Measurements from ENCODE around the gene MAGEB17. TPM values are rescaled to one million over a fixed set of nuclear protein-coding genes. Genes with fewer than 3 reads are reported as not detected.
"Not testable (repeated sequence)": the region's sequence is repeated elsewhere in the genome, so short reads cannot be mapped to it uniquely, and the experiment has no call there.

Gene MAGEB17
- total and polyA plus RNA-seq, 8 donors, result 0.08 TPM; not detected in 7

DNA sequence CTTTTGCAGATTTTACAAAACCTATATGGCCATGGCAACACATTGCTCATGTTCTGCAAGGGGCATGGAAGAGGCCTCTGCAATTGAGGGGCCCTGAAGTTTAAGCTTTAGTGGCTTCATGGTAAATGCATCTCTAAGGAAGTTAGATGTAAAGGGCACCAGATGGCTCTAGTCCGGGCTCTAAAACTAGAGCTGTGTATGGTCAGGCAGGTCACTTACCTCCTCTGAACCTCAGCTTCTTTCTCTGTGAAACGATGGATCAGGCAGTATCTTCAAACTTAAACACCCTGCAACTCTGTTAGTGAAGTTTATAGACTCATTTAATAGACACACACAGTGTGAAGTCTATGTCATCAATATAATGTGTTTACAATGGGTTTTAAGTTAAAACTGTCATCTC lies 10.0 kb downstream of the MAGEB17 start:
- TF ChIP-seq EP300 (IDR thresholded peaks at IDR 0.05) (no peak), POLR2AphosphoS5 (IDR thresholded peaks at IDR 0.05) (no peak), POLR2A (IDR thresholded peaks at IDR 0.05) (no peak)
- TF ChIP-seq, protein P1, sequence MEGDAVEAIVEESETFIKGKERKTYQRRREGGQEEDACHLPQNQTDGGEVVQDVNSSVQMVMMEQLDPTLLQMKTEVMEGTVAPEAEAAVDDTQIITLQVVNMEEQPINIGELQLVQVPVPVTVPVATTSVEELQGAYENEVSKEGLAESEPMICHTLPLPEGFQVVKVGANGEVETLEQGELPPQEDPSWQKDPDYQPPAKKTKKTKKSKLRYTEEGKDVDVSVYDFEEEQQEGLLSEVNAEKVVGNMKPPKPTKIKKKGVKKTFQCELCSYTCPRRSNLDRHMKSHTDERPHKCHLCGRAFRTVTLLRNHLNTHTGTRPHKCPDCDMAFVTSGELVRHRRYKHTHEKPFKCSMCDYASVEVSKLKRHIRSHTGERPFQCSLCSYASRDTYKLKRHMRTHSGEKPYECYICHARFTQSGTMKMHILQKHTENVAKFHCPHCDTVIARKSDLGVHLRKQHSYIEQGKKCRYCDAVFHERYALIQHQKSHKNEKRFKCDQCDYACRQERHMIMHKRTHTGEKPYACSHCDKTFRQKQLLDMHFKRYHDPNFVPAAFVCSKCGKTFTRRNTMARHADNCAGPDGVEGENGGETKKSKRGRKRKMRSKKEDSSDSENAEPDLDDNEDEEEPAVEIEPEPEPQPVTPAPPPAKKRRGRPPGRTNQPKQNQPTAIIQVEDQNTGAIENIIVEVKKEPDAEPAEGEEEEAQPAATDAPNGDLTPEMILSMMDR (IDR thresholded peaks at IDR 0.05), result no peak
- H3K4me3 ChIP-seq, result no peak overlapping the region
- no peak for DNase-seq
- H3K4me1 ChIP-seq, result no peaks in the 10 kb centered on the region
- no peak overlapping the region for H3K27ac ChIP-seq
- H3K9me3 ChIP-seq, result no peaks in the 10 kb centered on the region
- 34 to 57% (median 41%) methylated on average over 2 of the region's 2 CpGs for WGBS, 5 donors
- no peaks in the 10 kb centered on the region for H3K36me3 ChIP-seq
- H3K27me3 ChIP-seq, result no peaks in the 10 kb centered on the region
- intact Hi-C loops (cut with DNase I; ENCODE audit: low total_unique reads), result no loop called here

DNA sequence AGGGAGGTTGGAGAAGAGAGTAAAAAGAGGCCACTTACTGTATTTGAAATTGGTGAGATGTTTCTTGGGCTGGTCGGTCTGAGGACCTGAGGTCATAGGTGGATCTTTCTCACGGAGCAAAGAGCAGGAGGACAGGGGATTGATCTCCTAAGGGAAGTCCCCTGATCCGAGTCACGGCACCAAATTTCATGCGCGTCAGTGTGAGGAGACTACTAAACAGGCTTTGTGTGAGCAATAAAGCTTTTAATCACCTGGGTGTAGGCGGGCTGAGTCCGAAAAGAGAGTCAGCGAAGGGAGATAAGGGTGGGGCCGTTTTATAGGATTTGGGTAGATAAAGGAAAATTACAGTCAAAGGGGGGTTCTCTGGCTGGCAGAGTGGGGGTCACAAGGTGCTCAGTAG lies 16.6 kb downstream of the MAGEB17 start:
- H3K4me3 ChIP-seq; intact Hi-C loops (cut with DNase I; ENCODE audit: low total_unique reads); H3K27me3 ChIP-seq; H3K36me3 ChIP-seq; H3K4me1 ChIP-seq; H3K27ac ChIP-seq; H3K9me3 ChIP-seq; DNase-seq: not testable (repeated sequence)
- WGBS, 5 donors, result 65 to 84% (median 78%) methylated on average over 8 to 10 of the region's 10 CpGs

DNA sequence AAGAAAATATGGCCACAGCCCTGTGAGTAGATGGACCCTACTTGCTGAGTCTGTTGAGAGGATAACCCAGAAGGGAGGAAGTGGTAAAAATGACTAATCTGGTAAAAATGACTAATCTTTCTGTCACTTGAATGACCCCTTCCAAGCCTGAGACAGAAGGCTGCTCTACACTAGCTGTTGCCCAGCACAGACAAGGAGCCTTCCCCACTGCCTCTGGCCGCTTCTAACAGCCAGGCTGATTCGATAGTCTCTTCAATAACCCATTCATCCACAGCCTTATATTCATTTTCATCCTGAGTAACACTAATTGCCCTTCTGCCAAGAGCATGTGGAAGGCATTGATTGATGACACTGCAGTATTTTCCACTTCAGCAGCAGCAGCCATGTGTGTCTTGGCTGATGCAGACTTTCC lies 18.4 kb downstream of the MAGEB17 start:
- peak in 1 of 2 donors; percentile 30 for DNase-seq
- Histone ChIP-seq H3K4me3 (no peak overlapping the region), H3K9me3 (no peaks in the 10 kb centered on the region), H3K27me3 (no peaks in the 10 kb centered on the region), H3K36me3 (no peaks in the 10 kb centered on the region), H3K27ac (no peak overlapping the region), H3K4me1 (no peaks in the 10 kb centered on the region)
- 55 to 86% (median 63%) methylated on average over 2 of the region's 2 CpGs for WGBS, 5 donors
- TF ChIP-seq POLR2A (IDR thresholded peaks at IDR 0.05) (no peak), POLR2AphosphoS5 (IDR thresholded peaks at IDR 0.05) (no peak), EP300 (IDR thresholded peaks at IDR 0.05) (no peak)
- TF ChIP-seq, protein P1 (IDR thresholded peaks at IDR 0.05), result no peak
- intact Hi-C loops (cut with DNase I; ENCODE audit: low total_unique reads), result no loop called here

DNA sequence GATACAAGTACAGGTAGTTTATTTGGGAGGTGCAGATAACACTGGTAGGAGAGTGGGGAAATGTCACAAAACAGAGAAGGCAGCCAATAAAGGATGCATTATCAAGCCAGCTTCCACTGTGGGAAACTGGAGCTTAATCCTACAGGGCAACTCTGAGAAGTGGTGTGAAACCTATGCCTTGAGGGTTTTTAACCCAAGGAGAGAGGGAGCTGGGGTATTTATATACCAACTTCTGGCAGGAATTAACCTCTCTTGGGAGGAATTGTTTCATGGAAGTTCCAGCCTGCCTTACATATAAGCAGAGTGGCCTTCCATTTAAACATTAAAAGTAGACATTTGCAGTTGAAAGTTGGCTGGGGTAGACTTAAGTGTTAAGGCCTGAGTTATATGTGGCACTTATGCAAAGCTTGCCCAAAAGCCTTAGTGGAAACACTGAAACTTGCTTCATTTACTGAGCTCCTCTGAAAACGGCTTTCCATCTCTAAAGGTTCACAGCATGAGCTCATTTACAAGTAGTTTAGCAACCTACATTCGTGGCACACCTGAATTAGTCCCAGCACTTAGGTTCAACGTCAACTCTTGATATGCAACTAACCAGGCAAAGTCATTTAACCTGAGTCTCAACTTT lies 19.2 kb downstream of the MAGEB17 start:
- H3K27ac ChIP-seq, result no peak overlapping the region
- TF ChIP-seq EP300 (IDR thresholded peaks at IDR 0.05), result no peak
- no peak for TF ChIP-seq POLR2A (IDR thresholded peaks at IDR 0.05)
- no peak for TF ChIP-seq POLR2AphosphoS5 (IDR thresholded peaks at IDR 0.05)
- TF ChIP-seq, protein P1 (IDR thresholded peaks at IDR 0.05), result no peak
- no peaks in the 10 kb centered on the region for H3K27me3 ChIP-seq
- DNase-seq, result no peak
- 38 to 83% (median 62%) methylated on average over 3 of the region's 3 CpGs for WGBS, 5 donors
- H3K36me3 ChIP-seq, result no peaks in the 10 kb centered on the region
- intact Hi-C loops (cut with DNase I; ENCODE audit: low total_unique reads), result no loop called here
- no peaks in the 10 kb centered on the region for H3K9me3 ChIP-seq
- H3K4me3 ChIP-seq, result no peak overlapping the region
- H3K4me1 ChIP-seq, result no peaks in the 10 kb centered on the region

DNA sequence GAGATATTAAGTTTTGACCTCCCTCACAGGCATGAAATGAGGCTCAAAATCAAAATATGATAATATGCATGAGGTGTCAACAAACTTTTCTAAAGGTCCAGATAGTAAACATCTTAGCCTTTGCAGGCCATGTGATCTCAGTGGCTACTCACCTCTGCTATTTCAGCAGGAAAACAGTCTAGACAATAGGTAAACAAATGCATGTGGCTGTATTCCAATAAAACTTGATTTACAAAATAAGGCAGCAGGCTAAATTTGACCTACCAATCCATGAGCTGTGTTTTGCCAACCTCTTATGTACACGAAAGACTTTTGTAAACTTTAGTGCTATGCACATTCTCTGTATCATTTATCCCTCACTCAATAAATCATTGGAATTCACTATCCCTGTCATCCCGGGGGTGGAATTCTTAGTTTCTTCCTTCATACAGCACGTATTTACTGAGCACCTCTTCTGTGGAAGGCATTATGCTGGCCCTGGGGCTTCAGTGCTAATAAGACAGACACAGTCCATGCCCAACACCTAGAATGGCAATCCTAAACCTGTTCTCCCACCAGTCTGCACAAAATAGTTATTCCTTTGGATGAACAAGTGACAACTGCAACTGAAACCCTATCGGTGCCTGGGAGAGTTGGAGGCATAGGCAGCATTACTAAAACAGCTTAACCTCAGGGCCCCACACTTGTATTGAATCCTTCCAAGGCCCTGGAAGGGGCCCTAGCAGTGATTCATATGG lies 19.9 kb downstream of the MAGEB17 start:
- no peaks in the 10 kb centered on the region for H3K36me3 ChIP-seq
- TF ChIP-seq POLR2A (IDR thresholded peaks at IDR 0.05) (no peak), POLR2AphosphoS5 (IDR thresholded peaks at IDR 0.05) (no peak), EP300 (IDR thresholded peaks at IDR 0.05) (no peak)
- DNase-seq, result no peak
- H3K27me3 ChIP-seq, result no peaks in the 10 kb centered on the region
- no peak overlapping the region for H3K4me3 ChIP-seq
- no peaks in the 10 kb centered on the region for H3K9me3 ChIP-seq
- no peak overlapping the region for H3K27ac ChIP-seq
- intact Hi-C loops (cut with DNase I; ENCODE audit: low total_unique reads), result no loop called here
- WGBS, 5 donors, result 50 to 77% (median 61%) methylated on average over 3 to 4 of the region's 4 CpGs
- no peaks in the 10 kb centered on the region for H3K4me1 ChIP-seq

All from stomach (tissue), 9 donors.